A549 (cell line): ENCODE measurements around the gene FBXL5.

Experiments used
- CBX8 ChIP-seq: fragments of 200-600 bp; sonication (generic); IDR thresholded peaks from 2 replicates; pipeline ENCODE4 v1.6.1; 2016
- CHD2 ChIP-seq: fragments of 150-350 bp; IDR thresholded peaks from 2 replicates; pipeline ENCODE4 v1.6.1; 2014; ENCODE audit warnings: low read length; ENCODE audit not compliant: partially characterized antibody
- EHF ChIP-seq: fragments of 250-450 bp; sonication (Bioruptor Pico); IDR thresholded peaks from 2 replicates; pipeline ENCODE4 v1.5.0; 2020; ENCODE audit warnings: mild to moderate bottlenecking
- EP300 ChIP-seq, 2 experiments: fragments of >200 bp; sonication (Bioruptor Twin); formaldehyde crosslinking; IDR thresholded peaks; 2 replicates in 1 of 2; 3 replicates in 1 of 2; pipeline ENCODE4 v1.6.1; 2016 to 2017
- HEYL ChIP-seq: fragments of 250-450 bp; sonication (Bioruptor Pico); IDR thresholded peaks from 2 replicates; pipeline ENCODE4 v1.8.0; 2021; ENCODE audit warnings: mild to moderate bottlenecking, moderate library complexity
- KDM5A ChIP-seq: fragments of 200-600 bp; sonication (generic); IDR thresholded peaks from 2 replicates; pipeline ENCODE4 v1.6.1; 2016; ENCODE audit warnings: antibody characterized with exemption, mild to moderate bottlenecking
- MAFK ChIP-seq: fragments of 450-650 bp; IDR thresholded peaks from 2 replicates; pipeline ENCODE4 v1.6.1; 2014; ENCODE audit not compliant: partially characterized antibody
- MAZ ChIP-seq: fragments of 150-350 bp; IDR thresholded peaks from 2 replicates; pipeline ENCODE4 v1.6.1; 2014; ENCODE audit warnings: antibody characterized with exemption, low read depth, low read length, borderline replicate concordance
- MYC ChIP-seq: IDR thresholded peaks from 2 replicates; pipeline ENCODE4 v1.6.1; 2012; ENCODE audit warnings: mild to moderate bottlenecking, inconsistent platforms, low read length, improper control_type of control experiment, borderline replicate concordance
- POLR2A ChIP-seq: IDR thresholded peaks from 2 replicates; pipeline ENCODE4 v1.6.1; 2012; ENCODE audit warnings: mild to moderate bottlenecking, low read length
- RCOR1 ChIP-seq: fragments of 150-350 bp; IDR thresholded peaks from 2 replicates; pipeline ENCODE4 v1.6.1; 2014; ENCODE audit warnings: antibody characterized with exemption, low read length, low read depth
- RFX5 ChIP-seq: fragments of 450-650 bp; IDR thresholded peaks from 2 replicates; pipeline ENCODE4 v1.7.1; 2014; ENCODE audit warnings: antibody characterized with exemption, mild to moderate bottlenecking, moderate library complexity
- TF ChIP-seq, protein P1 (sequence below): fragments of >200 bp; sonication (Bioruptor Twin); formaldehyde crosslinking; IDR thresholded peaks from 3 replicates; pipeline ENCODE4 v1.5.1; 2016
- TF ChIP-seq, protein P2 (sequence below): IDR thresholded peaks from 2 replicates; pipeline ENCODE4 v1.6.1; 2012

DNA sequence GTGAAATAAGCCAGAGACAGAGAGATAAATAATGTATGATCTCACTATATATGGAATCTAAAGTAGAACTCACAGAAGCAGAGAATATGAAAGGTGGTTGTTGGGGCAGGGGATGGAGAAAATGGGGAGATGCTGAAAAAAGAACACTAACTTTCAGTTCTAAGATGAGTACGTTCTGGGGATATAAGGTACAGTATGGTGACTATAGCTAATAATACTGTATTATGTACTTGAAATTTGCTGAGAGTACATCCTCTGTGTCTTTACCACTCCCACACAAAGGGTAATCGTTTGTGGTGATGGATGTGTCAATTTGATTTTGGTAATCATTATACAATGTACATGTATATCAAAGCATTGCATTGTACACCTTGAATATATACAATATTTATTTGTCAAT lies 6.6 kb downstream of the FBXL5 start:
- TF ChIP-seq CBX8 (no peak), HEYL (CRISPR knock-in tag) (no peak), MAFK (no peak), MAZ (no peak), RFX5 (no peak), RCOR1 (no peak), MYC (no peak), EHF (no peak), KDM5A (no peak), CHD2 (no peak), EP300 (IDR thresholded peaks at IDR 0.05) (no peak), POLR2A (no peak)
- TF ChIP-seq, protein P1, sequence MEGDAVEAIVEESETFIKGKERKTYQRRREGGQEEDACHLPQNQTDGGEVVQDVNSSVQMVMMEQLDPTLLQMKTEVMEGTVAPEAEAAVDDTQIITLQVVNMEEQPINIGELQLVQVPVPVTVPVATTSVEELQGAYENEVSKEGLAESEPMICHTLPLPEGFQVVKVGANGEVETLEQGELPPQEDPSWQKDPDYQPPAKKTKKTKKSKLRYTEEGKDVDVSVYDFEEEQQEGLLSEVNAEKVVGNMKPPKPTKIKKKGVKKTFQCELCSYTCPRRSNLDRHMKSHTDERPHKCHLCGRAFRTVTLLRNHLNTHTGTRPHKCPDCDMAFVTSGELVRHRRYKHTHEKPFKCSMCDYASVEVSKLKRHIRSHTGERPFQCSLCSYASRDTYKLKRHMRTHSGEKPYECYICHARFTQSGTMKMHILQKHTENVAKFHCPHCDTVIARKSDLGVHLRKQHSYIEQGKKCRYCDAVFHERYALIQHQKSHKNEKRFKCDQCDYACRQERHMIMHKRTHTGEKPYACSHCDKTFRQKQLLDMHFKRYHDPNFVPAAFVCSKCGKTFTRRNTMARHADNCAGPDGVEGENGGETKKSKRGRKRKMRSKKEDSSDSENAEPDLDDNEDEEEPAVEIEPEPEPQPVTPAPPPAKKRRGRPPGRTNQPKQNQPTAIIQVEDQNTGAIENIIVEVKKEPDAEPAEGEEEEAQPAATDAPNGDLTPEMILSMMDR, result no peak
- TF ChIP-seq, protein P2, sequence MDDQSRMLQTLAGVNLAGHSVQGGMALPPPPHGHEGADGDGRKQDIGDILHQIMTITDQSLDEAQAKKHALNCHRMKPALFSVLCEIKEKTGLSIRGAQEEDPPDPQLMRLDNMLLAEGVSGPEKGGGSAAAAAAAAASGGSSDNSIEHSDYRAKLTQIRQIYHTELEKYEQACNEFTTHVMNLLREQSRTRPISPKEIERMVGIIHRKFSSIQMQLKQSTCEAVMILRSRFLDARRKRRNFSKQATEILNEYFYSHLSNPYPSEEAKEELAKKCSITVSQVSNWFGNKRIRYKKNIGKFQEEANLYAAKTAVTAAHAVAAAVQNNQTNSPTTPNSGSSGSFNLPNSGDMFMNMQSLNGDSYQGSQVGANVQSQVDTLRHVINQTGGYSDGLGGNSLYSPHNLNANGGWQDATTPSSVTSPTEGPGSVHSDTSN, result no peak
